ENCODE results near the gene BICD1.

BICD1 gene

DNA sequence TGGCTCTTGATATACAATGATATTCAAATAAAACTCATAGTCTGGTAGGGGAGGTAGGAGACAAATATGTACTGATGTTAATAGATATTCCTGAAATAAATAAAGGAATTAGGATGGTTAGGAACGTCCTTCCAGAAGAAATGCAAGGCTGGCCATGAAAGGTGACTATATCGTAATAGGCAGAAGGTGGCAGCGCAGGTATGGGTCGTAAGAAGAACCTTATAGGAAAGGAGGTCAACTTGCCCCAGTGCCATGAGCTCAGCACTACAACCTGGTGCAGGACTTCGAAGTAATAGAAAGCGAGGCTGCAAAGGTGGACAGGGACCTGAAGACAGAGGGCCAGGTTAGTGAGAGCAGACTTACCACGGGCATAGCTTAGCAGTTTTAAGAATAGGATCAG is 237.4 kb downstream of the BICD1 start:
- no peak for DNase-seq (ENCODE audit: low spot score)

DNA sequence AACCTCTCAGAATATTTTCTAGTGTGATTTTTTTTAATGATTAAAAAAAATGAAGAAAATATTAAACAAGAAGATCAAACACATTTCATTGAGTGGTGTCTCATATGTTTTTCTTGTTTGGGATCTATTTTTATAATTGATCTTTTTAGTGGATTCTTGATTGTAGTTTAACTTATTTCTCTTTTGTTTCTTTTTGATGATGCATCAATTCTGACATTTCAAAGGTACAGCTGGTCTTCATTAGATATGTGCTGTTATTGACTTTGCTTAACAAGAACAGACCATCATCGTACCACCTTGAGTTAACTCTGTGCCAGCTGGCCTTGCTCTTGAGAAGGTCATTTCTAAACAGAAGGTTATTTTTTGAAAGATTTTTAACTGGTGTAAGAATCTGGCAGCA is 246.9 kb downstream of the BICD1 start:
- DNase-seq (ENCODE audit: low spot score): no peak

- DNase-seq (ENCODE audit: low spot score): no peak
Observed at GRCh38 chr12:32357601-32358249, 251.1 kb downstream of the BICD1 start.

DNA sequence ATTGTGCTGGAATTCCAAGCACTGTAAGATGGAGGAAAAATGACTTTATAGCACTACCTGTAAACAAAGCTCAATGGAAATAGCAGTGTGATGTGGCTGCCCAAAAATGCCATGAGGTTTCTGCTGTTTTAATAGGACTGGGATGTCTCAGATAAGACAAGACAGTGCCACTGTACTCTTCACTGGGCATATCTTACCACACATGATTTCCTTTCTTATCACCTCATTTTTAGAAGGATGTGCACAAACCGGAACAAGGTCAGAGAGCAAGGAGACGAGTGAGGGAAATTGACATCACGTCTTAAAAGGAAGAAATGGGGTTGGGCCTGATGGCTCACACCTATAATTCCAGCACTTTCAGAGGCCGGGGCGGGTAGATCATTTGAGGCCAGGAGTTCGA is 254.3 kb downstream of the BICD1 start:
- DNase-seq (ENCODE audit: low spot score): no peak

- no peak for DNase-seq (ENCODE audit: low spot score)
Observed at GRCh38 chr12:32362892-32363291, 256.2 kb downstream of the BICD1 start.

GRCh38 chr12:32365473-32366064 is 258.9 kb downstream of the BICD1 start:
- peak; percentile 69 for DNase-seq (ENCODE audit: low spot score)

- no peak for DNase-seq (ENCODE audit: low spot score)
Observed at GRCh38 chr12:32366714-32367113, 260.1 kb downstream of the BICD1 start.

- DNase-seq (ENCODE audit: low spot score): no peak
Observed at GRCh38 chr12:32367381-32367780, 260.7 kb downstream of the BICD1 start.

DNA sequence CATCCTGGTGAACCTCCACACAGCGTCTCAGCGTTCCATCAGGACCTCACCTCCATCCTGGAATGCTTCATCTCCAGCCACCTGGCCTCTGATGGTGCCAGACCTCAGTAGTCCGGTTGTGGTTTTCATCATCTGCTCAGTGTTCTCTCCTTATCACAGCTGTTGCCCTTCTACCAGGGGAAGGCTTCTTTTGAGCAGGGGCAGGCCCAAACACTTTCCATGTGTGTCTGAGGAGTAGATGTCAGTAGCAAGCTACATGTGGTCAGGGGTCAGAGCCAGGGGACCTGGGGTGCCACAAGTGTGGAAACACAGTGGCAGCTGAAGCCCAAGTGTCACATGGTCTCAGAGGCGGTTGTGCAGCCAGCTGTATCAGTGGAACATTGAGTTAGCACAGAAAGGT is 262.6 kb downstream of the BICD1 start:
- DNase-seq (ENCODE audit: low spot score): no peak

DNA sequence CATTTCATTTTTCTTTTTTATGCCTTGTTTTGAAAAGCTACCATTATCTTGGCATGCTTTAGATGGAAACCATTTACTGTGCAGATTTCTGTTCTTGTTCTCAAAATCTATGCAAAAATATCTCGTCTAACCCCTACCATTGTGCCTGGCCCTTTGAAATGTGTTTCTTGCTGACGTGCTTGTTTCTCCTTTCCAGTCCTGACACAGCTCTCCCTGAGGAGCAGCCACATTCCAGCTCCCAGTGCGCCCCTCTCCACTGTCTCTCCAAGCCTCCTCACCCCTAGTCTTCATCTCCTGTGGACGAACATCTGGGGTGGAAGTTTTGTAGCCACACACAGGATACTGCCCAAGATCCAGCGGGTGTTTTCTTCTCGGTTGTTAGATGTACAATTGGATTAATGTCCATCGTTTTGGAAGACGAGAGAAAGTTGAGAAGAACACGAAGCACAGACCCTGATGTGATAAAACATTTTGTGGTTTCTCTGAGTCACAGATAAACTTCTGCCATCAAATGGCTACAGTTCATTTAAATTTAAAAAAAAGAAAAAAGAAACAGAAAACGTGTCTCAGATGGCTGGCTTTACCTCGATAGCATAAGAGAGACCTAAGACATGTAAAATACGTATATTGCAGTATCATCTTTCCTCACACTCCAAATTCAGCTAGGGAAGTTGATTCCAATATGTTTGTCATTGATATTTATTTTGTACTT is 270.9 kb downstream of the BICD1 start:
- DNase-seq (ENCODE audit: low spot score): no peak

- DNase-seq (ENCODE audit: low spot score): no peak
Observed at GRCh38 chr12:32379213-32379612, 272.6 kb downstream of the BICD1 start.

GRCh38 chr12:32379667-32380066 is 273.0 kb downstream of the BICD1 start:
- no peak for DNase-seq (ENCODE audit: low spot score)

- no peak for DNase-seq (ENCODE audit: low spot score)
Observed at GRCh38 chr12:32382226-32382625, 275.6 kb downstream of the BICD1 start.

- DNase-seq (ENCODE audit: low spot score): no peak
Observed at GRCh38 chr12:32390572-32391219, 284.0 kb downstream of the BICD1 start.

GRCh38 chr12:32395026-32395425 is 288.4 kb downstream of the BICD1 start:
- no peak for DNase-seq (ENCODE audit: low spot score)

GRCh38 chr12:32397696-32398095 is 291.0 kb downstream of the BICD1 start:
- no peak for DNase-seq (ENCODE audit: low spot score)

GRCh38 chr12:32398181-32398580 is 291.5 kb downstream of the BICD1 start:
- DNase-seq (ENCODE audit: low spot score): no peak

- no peak for DNase-seq (ENCODE audit: low spot score)
Observed at GRCh38 chr12:32398816-32399369, 292.2 kb downstream of the BICD1 start.

GRCh38 chr12:32399370-32400113 is 292.9 kb downstream of the BICD1 start, which contains the start of gene FGD4:
FGD4 (plus strand) TSS chr12:32399558.
- DNase-seq (ENCODE audit: low spot score): peak; percentile 90

DNA sequence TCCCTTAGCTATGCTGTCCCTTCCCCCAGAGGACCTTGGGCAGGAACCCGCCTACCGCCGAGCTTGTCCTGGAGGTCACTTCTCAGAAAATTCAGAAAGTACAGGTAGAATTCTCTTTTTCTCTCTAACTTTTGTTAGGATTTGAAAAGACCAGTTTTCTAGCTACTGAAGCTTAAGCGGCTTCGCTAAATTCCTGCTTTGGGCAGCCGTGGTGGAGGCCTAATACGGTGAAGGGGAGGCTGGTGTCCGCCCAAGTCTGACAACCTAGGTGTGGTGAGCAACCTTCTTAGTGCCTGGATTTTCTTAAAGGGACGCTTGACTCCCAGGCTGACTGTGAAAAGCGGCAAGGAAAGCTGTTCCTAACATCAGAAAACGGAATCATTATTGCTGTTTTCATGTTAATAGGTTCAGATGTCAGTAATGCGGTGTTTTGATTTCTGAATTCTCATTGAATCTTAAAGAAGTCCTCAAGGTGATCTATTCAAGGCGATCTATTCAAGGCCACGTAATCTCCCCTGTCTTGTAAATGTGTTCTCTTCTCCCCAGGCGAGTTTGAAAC is 293.5 kb downstream of the BICD1 start:
- no peak for DNase-seq (ENCODE audit: low spot score)

GRCh38 chr12:32400866-32401265 is 294.2 kb downstream of the BICD1 start:
- DNase-seq (ENCODE audit: low spot score): no peak

- no peak for DNase-seq (ENCODE audit: low spot score)
Observed at GRCh38 chr12:32402170-32402569, 295.5 kb downstream of the BICD1 start.
